ENCODE data around the gene GDAP1L1. TPM values are rescaled to one million over a fixed set of nuclear protein-coding genes. Genes with fewer than 3 reads are reported as not detected.

The GDAP1L1 gene
- total RNA-seq, 2 experiments from 2014 or later = 0.27 TPM; not detected in 1

DNA sequence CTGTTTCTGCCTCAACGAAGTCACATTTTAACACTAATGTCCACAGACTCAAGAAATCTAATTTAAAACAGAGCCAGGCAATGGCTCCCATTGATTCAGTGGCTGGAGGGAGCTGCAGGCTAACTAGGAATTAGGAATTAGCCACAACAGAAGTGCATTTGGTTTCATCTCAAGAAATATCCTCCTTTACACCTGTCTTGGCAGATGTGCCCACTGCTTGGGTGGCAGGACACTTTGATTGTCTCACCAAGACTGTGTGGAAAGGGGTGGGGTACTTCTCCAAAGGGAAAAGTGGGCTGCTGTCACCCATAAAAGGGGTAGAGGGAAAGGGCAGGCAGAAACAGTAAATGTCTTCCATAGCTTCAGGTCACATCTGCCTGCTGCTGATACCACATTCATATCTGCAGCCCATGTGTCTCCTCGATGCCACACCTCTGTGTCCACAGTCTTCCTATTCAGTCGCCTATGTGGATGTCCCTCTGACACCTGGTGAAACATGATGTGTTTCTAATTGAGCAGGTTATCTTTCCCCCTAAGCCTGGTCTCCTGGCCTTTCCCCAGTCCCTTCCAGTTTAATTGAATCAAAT, 25.6 kb upstream of the GDAP1L1 start:
- no peak overlapping the region for H2AFZ ChIP-seq (ENCODE audit: low read length)
- ChIA-PET POLR2A (no interaction called here), CTCF (ENCODE audit: unreplicated experiment) (no interaction called here)
- no peak for DNase-seq (ENCODE audit: low spot score)
- no peaks in the 10 kb centered on the region for H3K36me3 ChIP-seq (ENCODE audit: insufficient read depth, low read length)
- no peak overlapping the region for H3K4me2 ChIP-seq (ENCODE audit: low read length)
- no peak for TF ChIP-seq EZH2phosphoT487 (IDR thresholded peaks at IDR 0.05; ENCODE audit: borderline replicate concordance, low read depth, low read length)
- TF ChIP-seq, protein P1, sequence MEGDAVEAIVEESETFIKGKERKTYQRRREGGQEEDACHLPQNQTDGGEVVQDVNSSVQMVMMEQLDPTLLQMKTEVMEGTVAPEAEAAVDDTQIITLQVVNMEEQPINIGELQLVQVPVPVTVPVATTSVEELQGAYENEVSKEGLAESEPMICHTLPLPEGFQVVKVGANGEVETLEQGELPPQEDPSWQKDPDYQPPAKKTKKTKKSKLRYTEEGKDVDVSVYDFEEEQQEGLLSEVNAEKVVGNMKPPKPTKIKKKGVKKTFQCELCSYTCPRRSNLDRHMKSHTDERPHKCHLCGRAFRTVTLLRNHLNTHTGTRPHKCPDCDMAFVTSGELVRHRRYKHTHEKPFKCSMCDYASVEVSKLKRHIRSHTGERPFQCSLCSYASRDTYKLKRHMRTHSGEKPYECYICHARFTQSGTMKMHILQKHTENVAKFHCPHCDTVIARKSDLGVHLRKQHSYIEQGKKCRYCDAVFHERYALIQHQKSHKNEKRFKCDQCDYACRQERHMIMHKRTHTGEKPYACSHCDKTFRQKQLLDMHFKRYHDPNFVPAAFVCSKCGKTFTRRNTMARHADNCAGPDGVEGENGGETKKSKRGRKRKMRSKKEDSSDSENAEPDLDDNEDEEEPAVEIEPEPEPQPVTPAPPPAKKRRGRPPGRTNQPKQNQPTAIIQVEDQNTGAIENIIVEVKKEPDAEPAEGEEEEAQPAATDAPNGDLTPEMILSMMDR (conservative IDR thresholded peaks at IDR 0.05; ENCODE audit: low read length) = no peak
- H3K4me3 ChIP-seq (ENCODE audit: low read depth, low read length, poor library complexity, severe bottlenecking) = no peak overlapping the region
- no peak overlapping the region for H3K27ac ChIP-seq (ENCODE audit: low read depth, low read length, poor library complexity, severe bottlenecking)
- H3K79me2 ChIP-seq (ENCODE audit: insufficient read depth, low read depth, low read length) = no peaks in the 10 kb centered on the region
- H4K20me1 ChIP-seq (ENCODE audit: insufficient read depth, low read length) = no peaks in the 10 kb centered on the region
- BruUV-seq (replicated peaks) = no TSS peak
- H3K9me2 ChIP-seq (ENCODE audit: insufficient read depth, low read length) = no peaks in the 10 kb centered on the region
- intact Hi-C loops (cut with micrococcal nuclease; ENCODE audit: unreplicated experiment) = no loop called here
- no peaks in the 10 kb centered on the region for H3K9me3 ChIP-seq (ENCODE audit: low read length)
- H3K4me1 ChIP-seq (ENCODE audit: insufficient read depth, low read length, poor library complexity, severe bottlenecking) = peaks cover 14% of the 10 kb centered on the region

DNA sequence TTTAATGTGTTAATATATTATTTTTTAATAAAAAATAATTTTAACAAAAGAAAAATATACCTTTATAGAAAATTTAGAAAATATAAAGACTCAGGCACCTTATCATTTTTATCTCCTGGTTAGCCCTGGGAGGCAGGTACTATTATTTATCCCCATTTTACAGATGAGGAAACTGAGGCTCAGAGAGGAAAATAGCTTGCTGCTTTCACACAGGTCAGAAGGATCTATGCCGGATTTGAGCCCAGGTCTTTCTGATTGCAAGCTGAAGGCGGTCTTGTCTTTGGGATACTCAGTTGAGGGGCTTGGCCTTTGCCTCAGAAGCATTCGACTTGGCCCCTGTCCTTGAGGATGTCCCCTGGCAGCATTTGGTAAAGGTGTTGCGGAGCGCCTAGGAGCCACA, 25.1 kb upstream of the GDAP1L1 start:
- H4K20me1 ChIP-seq (ENCODE audit: insufficient read depth, low read length) = no peaks in the 10 kb centered on the region
- H3K79me2 ChIP-seq (ENCODE audit: insufficient read depth, low read depth, low read length) = no peaks in the 10 kb centered on the region
- intact Hi-C loops (cut with micrococcal nuclease; ENCODE audit: unreplicated experiment) = no loop called here
- no peak overlapping the region for H2AFZ ChIP-seq (ENCODE audit: low read length)
- H3K36me3 ChIP-seq (ENCODE audit: insufficient read depth, low read length) = no peaks in the 10 kb centered on the region
- POLR2A ChIA-PET = no interaction called here
- no peak for DNase-seq (ENCODE audit: low spot score)
- no peaks in the 10 kb centered on the region for H3K9me2 ChIP-seq (ENCODE audit: insufficient read depth, low read length)
- TF ChIP-seq, protein P1 (conservative IDR thresholded peaks at IDR 0.05; ENCODE audit: low read length) = no peak
- TF ChIP-seq EZH2phosphoT487 (IDR thresholded peaks at IDR 0.05; ENCODE audit: borderline replicate concordance, low read depth, low read length) = no peak
- H3K27ac ChIP-seq (ENCODE audit: low read depth, low read length, poor library complexity, severe bottlenecking) = no peak overlapping the region
- no peak overlapping the region for H3K4me3 ChIP-seq (ENCODE audit: low read depth, low read length, poor library complexity, severe bottlenecking)
- CTCF ChIA-PET (ENCODE audit: unreplicated experiment) = no interaction called here
- no peaks in the 10 kb centered on the region for H3K9me3 ChIP-seq (ENCODE audit: low read length)
- no peak overlapping the region for H3K4me2 ChIP-seq (ENCODE audit: low read length)
- BruUV-seq (replicated peaks) = no TSS peak
- H3K4me1 ChIP-seq (ENCODE audit: insufficient read depth, low read length, poor library complexity, severe bottlenecking) = peaks cover 14% of the 10 kb centered on the region

DNA sequence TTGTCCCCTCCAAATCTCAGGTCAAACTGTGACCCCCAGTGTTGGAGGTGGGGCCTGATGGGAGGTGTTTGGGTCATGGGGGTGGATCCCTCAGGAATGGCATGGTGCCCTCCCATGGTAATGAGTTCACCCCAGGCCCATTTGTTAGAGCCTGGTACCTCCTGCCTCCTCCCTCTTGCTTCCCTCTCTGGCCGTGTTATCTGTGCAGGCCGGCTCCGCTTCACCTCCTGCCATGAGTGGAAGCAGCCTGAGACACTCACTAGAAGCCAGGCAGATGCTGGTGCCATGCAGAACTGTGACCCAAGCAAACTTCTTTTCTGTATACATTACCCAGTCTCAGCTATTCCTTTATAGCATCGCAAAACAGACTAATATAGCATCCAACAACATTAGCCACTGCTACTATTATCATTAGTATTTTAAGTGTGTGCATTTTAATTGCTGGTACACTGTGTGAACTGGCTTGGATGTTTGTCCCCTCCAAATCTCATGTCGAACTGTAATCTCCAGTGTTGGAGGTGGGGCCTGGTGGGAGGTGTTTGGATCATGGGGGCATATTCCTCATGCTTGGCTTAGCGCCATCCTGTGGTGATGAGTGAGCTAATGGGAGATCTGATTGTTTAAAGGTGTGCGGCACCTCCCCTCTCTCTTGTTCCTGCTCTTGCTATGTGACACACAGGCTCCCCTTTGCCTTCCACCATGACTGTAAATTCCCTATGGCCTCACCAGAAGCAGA, 24.3 kb upstream of the GDAP1L1 start:
- no peaks in the 10 kb centered on the region for H3K36me3 ChIP-seq (ENCODE audit: insufficient read depth, low read length)
- H3K4me1 ChIP-seq (ENCODE audit: insufficient read depth, low read length, poor library complexity, severe bottlenecking) = peaks cover 14% of the 10 kb centered on the region
- H3K9me3 ChIP-seq (ENCODE audit: low read length) = no peaks in the 10 kb centered on the region
- ChIA-PET POLR2A (no interaction called here), CTCF (ENCODE audit: unreplicated experiment) (no interaction called here)
- no peak overlapping the region for H3K4me2 ChIP-seq (ENCODE audit: low read length)
- BruUV-seq (replicated peaks) = no TSS peak
- H4K20me1 ChIP-seq (ENCODE audit: insufficient read depth, low read length) = no peaks in the 10 kb centered on the region
- intact Hi-C loops (cut with micrococcal nuclease; ENCODE audit: unreplicated experiment) = no loop called here
- peak; percentile 13 for DNase-seq (ENCODE audit: low spot score)
- H3K4me3 ChIP-seq (ENCODE audit: low read depth, low read length, poor library complexity, severe bottlenecking) = no peak overlapping the region
- no peak overlapping the region for H3K27ac ChIP-seq (ENCODE audit: low read depth, low read length, poor library complexity, severe bottlenecking)
- H3K9me2 ChIP-seq (ENCODE audit: insufficient read depth, low read length) = no peaks in the 10 kb centered on the region
- no peaks in the 10 kb centered on the region for H3K79me2 ChIP-seq (ENCODE audit: insufficient read depth, low read depth, low read length)
- no peak overlapping the region for H2AFZ ChIP-seq (ENCODE audit: low read length)
- no peak for TF ChIP-seq EZH2phosphoT487 (IDR thresholded peaks at IDR 0.05; ENCODE audit: borderline replicate concordance, low read depth, low read length)
- TF ChIP-seq, protein P1 (conservative IDR thresholded peaks at IDR 0.05; ENCODE audit: low read length) = peak; percentile 56
